C4-2B (cell line): ENCODE results near the gene CXCR4.

Experiments
- CTCF ChIP-seq: fragments of 450-650 bp; conservative IDR thresholded peaks from 2 replicates; pipeline ENCODE4 v1.5.1; 2017; ENCODE audit warnings: mild to moderate bottlenecking
- ZFX ChIP-seq: fragments of 450-650 bp; IDR thresholded peaks from 2 replicates; pipeline ENCODE4 v1.6.1; 2017

- no peak for TF ChIP-seq CTCF
- TF ChIP-seq ZFX, result no peak
Measured at GRCh38 chr2:136129601-136130000, 11.7 kb upstream of the CXCR4 start.
